Activated naive CD8-positive, alpha-beta T cell (primary cell): ENCODE results near the gene TESPA1.
"Not testable (repeated sequence)": the region's sequence is repeated elsewhere in the genome, so short reads cannot be mapped to it uniquely, and the experiment has no call there.

Experiments
- H3K27ac Mint-ChIP-seq: one replicate; pipeline ENCODE4 v1.8.0; 2021; ENCODE audit warnings: mixed read lengths
- H3K27me3 Mint-ChIP-seq: one replicate; pipeline ENCODE4 v1.8.0; 2021; ENCODE audit warnings: mixed read lengths
- H3K36me3 Mint-ChIP-seq: one replicate; pipeline ENCODE4 v1.8.0; 2021; ENCODE audit warnings: mixed read lengths
- H3K4me1 Mint-ChIP-seq: one replicate; pipeline ENCODE4 v1.8.0; 2021; ENCODE audit warnings: low read depth, mixed read lengths
- H3K4me3 Mint-ChIP-seq: one replicate; pipeline ENCODE4 v1.8.0; 2021; ENCODE audit warnings: mild to moderate bottlenecking, mixed read lengths
- H3K9me3 Mint-ChIP-seq: one replicate; pipeline ENCODE4 v1.8.0; 2021; ENCODE audit warnings: low read depth, mixed read lengths

The TESPA1 gene

GRCh38 chr12:54943292-54943691 lies 41.3 kb downstream of the TESPA1 start:
- H3K27me3 Mint-ChIP-seq, H3K27ac Mint-ChIP-seq, H3K36me3 Mint-ChIP-seq, H3K4me3 Mint-ChIP-seq, H3K9me3 Mint-ChIP-seq: not testable (repeated sequence)
- peaks cover 23% of the 10 kb centered on the region for H3K4me1 Mint-ChIP-seq

DNA sequence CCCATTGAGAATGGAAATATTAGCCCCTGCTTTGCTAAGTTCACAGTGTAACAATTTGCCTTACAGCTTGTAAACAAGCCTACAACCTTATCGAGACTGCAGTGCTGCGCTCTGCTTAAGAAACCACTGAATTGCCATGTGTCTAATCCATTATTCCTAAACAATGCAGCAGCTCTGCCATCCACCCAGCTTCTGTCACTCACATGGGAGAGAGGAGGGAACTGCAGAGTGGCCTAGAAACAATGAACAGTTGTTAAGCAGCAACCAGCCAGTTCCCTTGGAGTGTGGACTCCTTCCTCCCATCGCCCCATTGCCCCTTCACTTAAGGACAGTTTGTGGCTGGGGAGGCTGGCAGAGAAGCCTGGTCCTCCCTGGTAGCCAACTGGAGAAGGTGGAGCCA lies 42.9 kb downstream of the TESPA1 start:
- no peaks in the 10 kb centered on the region for H3K27me3 Mint-ChIP-seq
- H3K4me1 Mint-ChIP-seq: peaks cover 18% of the 10 kb centered on the region

GRCh38 chr12:54940727-54941315 lies 43.7 kb downstream of the TESPA1 start:
- no peaks in the 10 kb centered on the region for H3K27me3 Mint-ChIP-seq
- H3K4me3 Mint-ChIP-seq: no peak overlapping the region
- peaks cover 21% of the 10 kb centered on the region for H3K36me3 Mint-ChIP-seq
- H3K9me3 Mint-ChIP-seq: no peaks in the 10 kb centered on the region
- peaks cover 23% of the 10 kb centered on the region for H3K4me1 Mint-ChIP-seq
- no peak overlapping the region for H3K27ac Mint-ChIP-seq

More for the DNA sequence above, 42.9 kb downstream of the TESPA1 start:
- no peak overlapping the region for H3K4me3 Mint-ChIP-seq
- no peaks in the 10 kb centered on the region for H3K9me3 Mint-ChIP-seq
- no peak overlapping the region for H3K27ac Mint-ChIP-seq
- peaks cover 14% of the 10 kb centered on the region for H3K36me3 Mint-ChIP-seq

GRCh38 chr12:54937929-54938328 lies 46.6 kb downstream of the TESPA1 start:
- Mint-ChIP-seq H3K27ac (peak overlapping the region; percentile 100), H3K4me3 (no peak overlapping the region), H3K36me3 (peaks cover 27% of the 10 kb centered on the region), H3K27me3 (no peaks in the 10 kb centered on the region), H3K4me1 (peaks cover 50% of the 10 kb centered on the region), H3K9me3 (peaks cover 5% of the 10 kb centered on the region)

DNA sequence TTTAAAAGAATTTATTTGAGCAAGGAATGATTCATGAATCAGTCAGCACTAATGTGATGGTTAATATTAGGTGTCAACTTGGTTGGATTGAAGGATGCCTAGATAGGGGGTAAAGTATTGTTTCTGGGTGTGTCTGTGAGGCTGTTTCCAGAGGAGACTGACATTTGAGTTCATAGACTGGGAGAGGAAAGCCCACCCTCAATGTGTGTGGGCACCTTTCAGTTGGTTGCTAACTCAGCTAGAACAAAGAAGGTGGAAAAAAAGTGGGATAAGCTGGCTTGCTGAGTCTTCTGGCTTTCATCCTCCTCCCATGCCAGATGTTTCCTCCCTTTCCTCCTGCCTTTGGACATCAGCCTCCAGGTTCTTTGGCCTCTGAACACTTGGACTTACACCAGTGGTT lies 47.2 kb downstream of the TESPA1 start:
- peaks cover 28% of the 10 kb centered on the region for H3K36me3 Mint-ChIP-seq
- peaks cover 54% of the 10 kb centered on the region for H3K4me1 Mint-ChIP-seq
- peak overlapping the region; percentile 100 for H3K27ac Mint-ChIP-seq
- no peak overlapping the region for H3K4me3 Mint-ChIP-seq
- peaks cover 5% of the 10 kb centered on the region for H3K9me3 Mint-ChIP-seq
- H3K27me3 Mint-ChIP-seq: no peaks in the 10 kb centered on the region

- H3K27me3 Mint-ChIP-seq: no peaks in the 10 kb centered on the region
- H3K27ac Mint-ChIP-seq: peak overlapping the region; percentile 100
- H3K9me3 Mint-ChIP-seq: peaks cover 5% of the 10 kb centered on the region
- H3K4me1 Mint-ChIP-seq: peaks cover 61% of the 10 kb centered on the region
- H3K36me3 Mint-ChIP-seq: peaks cover 34% of the 10 kb centered on the region
- H3K4me3 Mint-ChIP-seq: peak overlapping the region; percentile 30
Observed at GRCh38 chr12:54936736-54937135, 47.8 kb downstream of the TESPA1 start.

GRCh38 chr12:54935235-54935951 lies 49.2 kb downstream of the TESPA1 start:
- Mint-ChIP-seq H3K27me3 (no peaks in the 10 kb centered on the region), H3K4me3 (peak overlapping the region; percentile 79), H3K36me3 (peaks cover 47% of the 10 kb centered on the region)

DNA sequence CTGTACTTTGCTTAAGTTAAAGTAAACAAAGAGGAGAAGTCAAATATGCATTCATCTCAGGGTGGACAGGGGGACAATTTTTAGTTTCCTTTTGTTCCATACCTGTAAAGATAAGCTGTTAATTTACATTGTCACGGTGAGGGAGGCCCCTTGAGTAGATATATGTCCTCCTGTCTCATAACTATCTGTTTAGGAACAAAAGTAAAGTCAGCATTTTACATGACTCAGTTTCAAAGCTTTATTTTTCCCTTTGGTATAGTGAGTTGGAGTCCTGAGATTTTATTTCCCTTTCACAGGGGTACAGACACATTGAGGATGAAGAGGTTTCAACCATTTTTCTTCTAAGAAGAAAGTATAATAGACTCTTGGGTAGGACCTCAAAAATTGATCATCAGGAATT lies 50.1 kb downstream of the TESPA1 start:
- peaks cover 49% of the 10 kb centered on the region for H3K36me3 Mint-ChIP-seq
- H3K4me3 Mint-ChIP-seq: peak overlapping the region; percentile 58
- H3K27ac Mint-ChIP-seq: peak overlapping the region; percentile 100
- peaks cover 22% of the 10 kb centered on the region for H3K9me3 Mint-ChIP-seq
- no peaks in the 10 kb centered on the region for H3K27me3 Mint-ChIP-seq
- peaks cover 67% of the 10 kb centered on the region for H3K4me1 Mint-ChIP-seq

More at GRCh38 chr12:54935235-54935951, 49.2 kb downstream of the TESPA1 start:
- peaks cover 64% of the 10 kb centered on the region for H3K4me1 Mint-ChIP-seq
- peak overlapping the region; percentile 100 for H3K27ac Mint-ChIP-seq
- H3K9me3 Mint-ChIP-seq: peaks cover 16% of the 10 kb centered on the region

- Mint-ChIP-seq H3K4me1 (peaks cover 66% of the 10 kb centered on the region), H3K27me3 (no peaks in the 10 kb centered on the region), H3K36me3 (peaks cover 52% of the 10 kb centered on the region), H3K4me3 (peak overlapping the region; percentile 59), H3K9me3 (peaks cover 22% of the 10 kb centered on the region), H3K27ac (peak overlapping the region; percentile 100)
Observed at GRCh38 chr12:54933376-54933775, 51.2 kb downstream of the TESPA1 start.

GRCh38 chr12:54932691-54933090 lies 51.9 kb downstream of the TESPA1 start:
- Mint-ChIP-seq H3K4me3 (peak overlapping the region; percentile 59), H3K36me3 (peaks cover 50% of the 10 kb centered on the region), H3K27ac (peak overlapping the region; percentile 100), H3K27me3 (no peaks in the 10 kb centered on the region), H3K9me3 (peaks cover 22% of the 10 kb centered on the region), H3K4me1 (peaks cover 63% of the 10 kb centered on the region)

GRCh38 chr12:54932038-54932437 lies 52.5 kb downstream of the TESPA1 start:
- H3K4me1 Mint-ChIP-seq: peaks cover 57% of the 10 kb centered on the region
- H3K4me3 Mint-ChIP-seq: no peak overlapping the region
- H3K27ac Mint-ChIP-seq: peak overlapping the region; percentile 42
- peaks cover 52% of the 10 kb centered on the region for H3K36me3 Mint-ChIP-seq
- peaks cover 22% of the 10 kb centered on the region for H3K9me3 Mint-ChIP-seq
- H3K27me3 Mint-ChIP-seq: no peaks in the 10 kb centered on the region

DNA sequence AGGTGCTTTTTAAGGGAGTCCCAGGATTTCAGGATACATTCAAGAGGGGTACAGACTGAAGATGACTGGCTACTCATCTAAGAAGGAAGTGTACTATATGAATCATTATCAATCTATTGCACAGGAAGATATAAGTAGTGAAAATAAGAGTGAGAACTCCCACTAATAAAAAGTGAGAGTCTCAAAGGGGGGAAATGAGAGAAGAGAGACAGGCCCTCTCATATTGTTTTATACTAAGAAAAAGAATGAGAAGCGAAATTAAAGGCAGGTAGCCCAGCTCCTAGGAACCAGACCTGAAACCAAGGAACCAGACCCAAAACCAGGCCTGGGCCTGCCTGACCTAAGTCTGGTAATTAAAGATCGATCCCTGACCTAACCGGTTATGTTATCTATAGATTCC lies 54.6 kb downstream of the TESPA1 start:
- H3K4me1 Mint-ChIP-seq: peaks cover 36% of the 10 kb centered on the region
- peaks cover 17% of the 10 kb centered on the region for H3K9me3 Mint-ChIP-seq
- no peak overlapping the region for H3K4me3 Mint-ChIP-seq
- H3K27me3 Mint-ChIP-seq: no peaks in the 10 kb centered on the region
- no peak overlapping the region for H3K27ac Mint-ChIP-seq
- peaks cover 36% of the 10 kb centered on the region for H3K36me3 Mint-ChIP-seq

- peaks cover 24% of the 10 kb centered on the region for H3K36me3 Mint-ChIP-seq
- H3K4me3 Mint-ChIP-seq: no peak overlapping the region
- peaks cover 14% of the 10 kb centered on the region for H3K9me3 Mint-ChIP-seq
- no peaks in the 10 kb centered on the region for H3K27me3 Mint-ChIP-seq
- H3K4me1 Mint-ChIP-seq: peaks cover 5% of the 10 kb centered on the region
- H3K27ac Mint-ChIP-seq: no peak overlapping the region
Observed at GRCh38 chr12:54926246-54926645, 58.3 kb downstream of the TESPA1 start.

DNA sequence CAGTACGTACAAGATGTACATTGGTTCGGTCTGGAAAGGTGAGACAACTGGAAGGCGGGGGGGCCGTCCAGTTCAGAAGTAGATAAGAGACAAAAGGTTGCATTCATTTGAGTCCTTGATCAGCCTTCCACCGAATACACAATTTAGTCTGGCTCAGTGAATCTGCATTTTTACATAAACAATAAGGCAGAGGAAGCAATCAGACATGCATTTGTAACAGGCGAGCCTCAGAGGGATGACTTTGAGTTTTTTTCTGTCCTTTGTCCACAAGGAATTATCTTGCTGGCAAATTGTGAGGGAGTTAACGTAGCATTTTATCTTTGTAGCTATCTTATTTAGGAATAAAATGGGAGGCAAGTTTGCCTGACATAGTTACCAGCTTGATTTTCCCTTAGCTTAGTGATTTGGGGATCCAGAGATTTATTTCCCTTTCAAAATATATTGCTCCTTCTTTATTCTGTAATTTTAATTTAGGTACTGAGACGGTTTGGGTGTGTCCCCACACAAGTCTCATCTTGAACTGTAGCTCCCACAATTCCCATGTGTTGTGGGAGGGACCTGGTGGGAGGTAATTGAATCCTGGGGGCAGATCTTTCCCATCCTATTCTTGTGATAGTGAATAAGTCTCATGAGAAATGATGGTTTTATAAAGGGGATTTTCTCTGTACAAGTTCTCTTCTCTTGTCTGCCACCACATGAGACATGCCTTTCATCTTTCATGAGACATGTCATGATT lies 59.4 kb downstream of the TESPA1 start:
- no peak overlapping the region for H3K27ac Mint-ChIP-seq
- peaks cover 3% of the 10 kb centered on the region for H3K9me3 Mint-ChIP-seq
- H3K27me3 Mint-ChIP-seq: no peaks in the 10 kb centered on the region
- no peak overlapping the region for H3K4me3 Mint-ChIP-seq
- H3K36me3 Mint-ChIP-seq: peaks cover 14% of the 10 kb centered on the region
- H3K4me1 Mint-ChIP-seq: peaks cover 3% of the 10 kb centered on the region

GRCh38 chr12:54917001-54917488 lies 67.5 kb downstream of the TESPA1 start:
- no peaks in the 10 kb centered on the region for H3K27me3 Mint-ChIP-seq
- H3K36me3 Mint-ChIP-seq: peaks cover 5% of the 10 kb centered on the region
- no peak overlapping the region for H3K27ac Mint-ChIP-seq
- no peak overlapping the region for H3K4me3 Mint-ChIP-seq
- peaks cover 10% of the 10 kb centered on the region for H3K9me3 Mint-ChIP-seq
- no peaks in the 10 kb centered on the region for H3K4me1 Mint-ChIP-seq
